HG03558 (cell line): ENCODE results near the gene AOAH.

Source experiments
- ATAC-seq: cut with Tn5 transposase; IDR thresholded peaks from one replicate; pipeline ENCODE4 v1.9.1; 2021; ENCODE audit warnings: moderate number of reproducible peaks; ENCODE audit not compliant: unreplicated experiment; ENCODE audit errors: extremely low read depth

AOAH gene

GRCh38 chr7:36570528-36571189 is 153.6 kb downstream of the AOAH start:
- ATAC-seq: no peak

- no peak for ATAC-seq
Observed at GRCh38 chr7:36568452-36568849, 155.8 kb downstream of the AOAH start.

GRCh38 chr7:36567699-36568451 is 156.4 kb downstream of the AOAH start:
- ATAC-seq: no peak

DNA sequence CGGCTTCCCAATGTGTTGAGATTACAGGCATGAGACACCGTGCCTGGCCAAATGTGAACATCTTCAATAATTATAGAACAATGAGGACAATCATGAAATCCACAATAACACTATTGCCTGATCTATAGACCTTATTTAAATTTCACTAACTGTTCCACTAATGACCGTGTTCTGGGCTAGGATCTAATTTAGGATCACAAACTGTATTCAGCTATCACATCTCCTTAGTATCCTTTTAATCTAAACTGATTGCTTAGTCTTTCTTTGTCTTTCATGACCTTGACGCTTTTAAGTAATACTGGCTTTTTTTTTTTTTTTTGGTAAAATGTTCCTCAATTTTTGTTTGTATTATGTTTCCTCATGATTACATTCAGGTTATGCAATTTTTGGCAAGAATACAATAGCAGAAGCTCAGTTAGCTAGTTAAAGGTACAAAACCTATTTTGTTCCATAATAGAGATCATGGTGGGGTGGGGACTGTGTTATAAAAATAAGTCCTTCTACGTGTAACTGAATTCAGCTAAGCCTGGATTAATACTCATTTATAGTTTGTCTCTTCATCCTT is 158.4 kb downstream of the AOAH start:
- no peak for ATAC-seq

DNA sequence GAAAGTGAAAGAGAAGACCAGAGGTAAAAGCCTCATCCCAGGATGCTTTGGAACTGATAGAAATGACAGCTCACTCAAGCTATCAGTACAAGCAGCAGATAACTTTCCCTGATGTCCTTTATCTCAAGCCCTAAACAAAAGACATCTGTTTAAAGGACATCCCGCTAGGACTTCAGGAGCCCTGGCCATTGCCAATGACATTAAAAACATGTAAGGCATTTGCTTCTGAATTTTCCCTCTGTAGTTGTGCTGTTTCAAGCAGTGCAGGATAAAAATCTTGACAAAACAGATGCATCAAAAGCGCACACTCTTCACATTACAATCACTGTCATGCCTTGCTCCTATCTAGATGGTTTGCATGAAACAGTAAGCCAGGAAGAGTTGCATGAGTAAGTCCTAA is 159.8 kb downstream of the AOAH start:
- no peak for ATAC-seq

GRCh38 chr7:36563706-36564327 is 160.5 kb downstream of the AOAH start:
- no peak for ATAC-seq

DNA sequence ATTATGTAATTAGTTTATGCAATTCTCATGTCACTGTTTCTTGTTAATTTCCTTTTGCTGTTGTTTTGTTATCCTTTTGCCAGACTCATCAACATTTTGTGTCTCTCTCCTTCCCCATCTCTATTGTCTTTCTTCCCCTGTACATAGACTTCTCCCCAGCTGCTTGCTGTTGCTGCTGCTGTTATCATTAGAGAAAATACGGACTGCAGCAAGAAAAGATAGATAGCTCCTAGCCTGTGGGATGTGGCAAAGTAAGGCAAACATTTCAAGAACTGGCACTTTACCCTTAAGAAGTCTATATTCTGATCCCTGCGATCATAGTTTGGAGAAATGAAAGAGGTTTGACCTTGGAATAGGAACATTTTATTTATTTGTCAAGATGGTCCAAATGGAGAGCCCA is 162.2 kb downstream of the AOAH start:
- ATAC-seq: no peak

- ATAC-seq: no peak
Observed at GRCh38 chr7:36549029-36549428, 175.3 kb downstream of the AOAH start.

- ATAC-seq: no peak
Observed at GRCh38 chr7:36547416-36547815, 176.9 kb downstream of the AOAH start.

DNA sequence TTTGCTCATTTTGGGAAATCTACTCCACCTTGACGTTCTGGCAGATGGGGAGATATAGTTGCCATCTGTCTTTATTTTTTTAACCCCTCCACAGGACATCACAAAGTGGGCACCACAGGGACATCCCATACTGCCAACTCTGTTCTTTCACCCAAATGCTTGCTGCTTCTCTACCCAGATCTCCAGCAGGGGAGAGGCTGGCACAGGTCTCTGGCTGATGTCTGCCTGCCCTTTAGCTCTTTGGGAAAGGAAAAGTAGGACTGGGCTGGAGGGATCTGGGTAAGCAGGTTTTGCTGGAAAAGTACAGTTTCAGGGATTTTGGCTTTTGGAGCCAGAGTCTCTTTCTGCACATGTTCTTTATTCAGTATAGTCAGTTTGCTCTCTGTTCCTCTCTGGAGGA is 178.0 kb downstream of the AOAH start:
- no peak for ATAC-seq

DNA sequence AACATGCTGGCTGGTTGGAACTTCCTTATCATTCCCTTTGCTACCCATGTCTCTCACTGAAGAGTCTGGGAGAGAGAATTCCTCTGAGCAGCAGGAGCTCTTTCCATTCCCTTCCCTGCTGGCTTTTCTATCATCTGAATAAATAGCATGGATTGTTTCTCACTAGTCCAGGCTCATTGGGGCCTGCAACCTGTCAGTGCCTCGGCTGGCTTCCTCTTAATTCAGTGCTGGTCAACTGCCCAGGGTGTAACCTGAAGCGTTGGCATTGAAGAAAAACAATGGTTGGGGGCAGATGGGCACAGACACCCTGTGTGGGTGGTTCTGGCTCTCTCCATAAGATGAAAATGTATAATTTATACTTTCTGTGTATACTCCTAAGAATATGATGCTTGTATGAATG is 179.0 kb downstream of the AOAH start:
- no peak for ATAC-seq

DNA sequence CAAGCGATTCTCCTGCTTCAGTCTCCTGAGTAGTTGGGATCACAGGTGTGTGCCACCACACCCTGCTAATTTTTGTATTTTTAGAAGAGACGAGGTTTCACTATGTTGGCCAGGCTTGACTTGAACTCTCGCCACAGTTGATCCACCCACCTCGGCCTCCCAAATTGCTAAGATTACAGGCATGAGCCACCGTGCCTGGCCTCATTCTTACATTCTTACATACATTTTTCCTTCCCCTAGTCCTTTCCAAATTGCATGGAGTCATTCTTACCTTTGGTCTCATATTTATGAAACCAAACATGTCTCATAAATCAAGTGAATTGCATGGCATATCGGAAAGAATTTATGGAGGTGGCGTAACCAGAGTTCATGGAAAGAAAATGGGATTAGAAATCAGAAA is 186.2 kb downstream of the AOAH start:
- no peak for ATAC-seq

DNA sequence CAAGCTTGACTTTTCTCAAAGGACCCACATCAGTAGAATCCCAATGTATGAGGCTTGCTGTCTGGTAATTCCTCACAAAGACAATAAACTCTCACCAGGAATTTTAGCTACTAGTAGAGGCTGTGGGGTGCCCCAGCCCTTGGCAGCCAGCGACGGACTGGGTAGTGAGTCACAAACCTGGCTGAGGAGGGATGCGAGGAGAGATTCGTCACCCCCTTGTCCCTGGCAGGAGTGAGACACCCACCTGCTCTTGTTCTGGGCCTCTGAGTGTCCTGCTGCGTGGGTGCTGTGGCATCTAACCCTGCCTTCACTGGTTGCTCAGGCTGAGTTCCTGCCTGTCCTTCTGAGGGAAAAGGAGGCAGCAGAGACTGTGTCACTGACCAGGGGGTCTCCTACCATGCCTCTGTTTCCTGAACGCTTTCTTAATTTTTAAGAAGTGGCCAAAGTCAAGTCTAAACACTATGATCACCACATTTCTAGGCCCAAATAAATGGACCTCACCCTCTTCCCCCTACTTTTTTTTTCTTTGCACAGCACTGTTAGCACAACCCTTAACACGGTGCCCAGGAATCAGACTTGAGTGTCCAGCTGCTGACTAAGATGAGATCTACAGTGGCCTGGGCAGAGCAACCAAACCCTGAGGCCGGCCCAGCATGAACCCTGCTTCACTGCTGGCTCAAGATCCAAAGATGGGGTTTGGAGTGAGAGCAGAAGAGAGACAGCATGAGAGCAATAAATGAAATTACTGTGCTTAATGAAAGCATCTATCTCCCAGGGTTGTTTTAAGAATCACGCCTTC is 188.2 kb downstream of the AOAH start:
- ATAC-seq: no peak

DNA sequence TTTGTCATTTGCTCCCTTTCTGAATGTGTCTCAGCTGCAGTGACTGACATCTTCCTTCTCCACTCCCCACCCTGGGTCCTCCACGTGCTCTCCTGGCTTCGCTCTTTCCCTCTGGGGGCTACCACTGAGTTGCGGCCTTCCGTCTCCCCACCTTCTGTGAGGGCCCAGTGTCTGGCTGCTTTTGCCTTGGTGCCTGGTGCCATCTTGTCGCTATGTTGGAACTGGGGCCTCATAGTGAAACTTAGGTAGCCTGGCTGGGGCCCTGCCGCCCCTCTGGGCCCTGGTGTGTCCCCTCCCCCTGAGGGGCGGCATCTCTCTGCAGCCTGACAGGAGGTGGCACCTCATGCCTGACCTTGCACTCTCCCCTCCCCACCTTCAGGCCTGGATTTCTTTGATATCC is 190.6 kb downstream of the AOAH start:
- ATAC-seq: no peak

GRCh38 chr7:36532981-36533499 is 191.3 kb downstream of the AOAH start:
- no peak for ATAC-seq

- ATAC-seq: no peak
Observed at GRCh38 chr7:36531951-36532350, 192.3 kb downstream of the AOAH start.

GRCh38 chr7:36530456-36530855 is 193.8 kb downstream of the AOAH start:
- no peak for ATAC-seq

- ATAC-seq: no peak
Observed at GRCh38 chr7:36527549-36527913, 196.8 kb downstream of the AOAH start.

- peak; percentile 59 for ATAC-seq
Observed at GRCh38 chr7:36526863-36527548, 197.3 kb downstream of the AOAH start.
